ENCODE results near the gene DGKI. TPM values are rescaled to one million over a fixed set of nuclear protein-coding genes. Genes with fewer than 3 reads are reported as not detected.

The DGKI gene
- total RNA-seq, 1 experiment from 2014 or later = 0.15 TPM

- peaks cover 0 to 6% of the 10 kb centered on the region in 2 experiments; a peak in 1 of 4 replicates for H3K4me1 ChIP-seq (ENCODE audit: control insufficient read depth in 1 of 2, insufficient read depth in 2 of 2, low read length in 2 of 2)
- no peak for DNase-seq (ENCODE audit: low read depth, low spot score)
- POLR2A ChIA-PET = no interaction called here
- no peaks in the 10 kb centered on the region for H4K20me1 ChIP-seq (ENCODE audit: insufficient read depth)
- no peaks in the 10 kb centered on the region for H3K79me2 ChIP-seq (ENCODE audit: insufficient read depth, low read length)
- CTCF ChIA-PET = no interaction called here
- no peaks in the 10 kb centered on the region for H3K9me2 ChIP-seq (ENCODE audit: insufficient read depth)
- H2AFZ ChIP-seq (ENCODE audit: low read depth, low read length, poor library complexity, severe bottlenecking) = no peak overlapping the region
- H3K9ac ChIP-seq (ENCODE audit: low read length) = no peak overlapping the region
- TF ChIP-seq, protein P1, sequence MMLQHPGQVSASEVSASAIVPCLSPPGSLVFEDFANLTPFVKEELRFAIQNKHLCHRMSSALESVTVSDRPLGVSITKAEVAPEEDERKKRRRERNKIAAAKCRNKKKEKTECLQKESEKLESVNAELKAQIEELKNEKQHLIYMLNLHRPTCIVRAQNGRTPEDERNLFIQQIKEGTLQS (IDR thresholded peaks at IDR 0.05) = no peak
- no peak for TF ChIP-seq ZFX (IDR thresholded peaks at IDR 0.05)
- TF ChIP-seq SIN3A (IDR thresholded peaks at IDR 0.05; ENCODE audit: low read depth) = no peak
- TF ChIP-seq MAX (IDR thresholded peaks at IDR 0.05) = no peak
- no peak for TF ChIP-seq YY1 (IDR thresholded peaks at IDR 0.05; ENCODE audit: extremely low read depth, insufficient replicate concordance, low read depth, low read length)
- no peak for TF ChIP-seq REST (IDR thresholded peaks at IDR 0.05; ENCODE audit: low read depth)
- TF ChIP-seq RAD21 (IDR thresholded peaks at IDR 0.05; ENCODE audit: low read depth) = no peak
- no peak for TF ChIP-seq CEBPB (IDR thresholded peaks at IDR 0.05; ENCODE audit: low read depth)
- TF ChIP-seq SP1 (IDR thresholded peaks at IDR 0.05; ENCODE audit: low read depth) = no peak
- TF ChIP-seq JUND (IDR thresholded peaks at IDR 0.05) = no peak
- no peak for TF ChIP-seq TCF7L2 (IDR thresholded peaks at IDR 0.05; ENCODE audit: borderline replicate concordance, extremely low read depth, insufficient read depth, insufficient read length)
- TF ChIP-seq ZNF274 (IDR thresholded peaks at IDR 0.05; ENCODE audit: low read depth, low read length) = no peak
- TF ChIP-seq, protein P2, sequence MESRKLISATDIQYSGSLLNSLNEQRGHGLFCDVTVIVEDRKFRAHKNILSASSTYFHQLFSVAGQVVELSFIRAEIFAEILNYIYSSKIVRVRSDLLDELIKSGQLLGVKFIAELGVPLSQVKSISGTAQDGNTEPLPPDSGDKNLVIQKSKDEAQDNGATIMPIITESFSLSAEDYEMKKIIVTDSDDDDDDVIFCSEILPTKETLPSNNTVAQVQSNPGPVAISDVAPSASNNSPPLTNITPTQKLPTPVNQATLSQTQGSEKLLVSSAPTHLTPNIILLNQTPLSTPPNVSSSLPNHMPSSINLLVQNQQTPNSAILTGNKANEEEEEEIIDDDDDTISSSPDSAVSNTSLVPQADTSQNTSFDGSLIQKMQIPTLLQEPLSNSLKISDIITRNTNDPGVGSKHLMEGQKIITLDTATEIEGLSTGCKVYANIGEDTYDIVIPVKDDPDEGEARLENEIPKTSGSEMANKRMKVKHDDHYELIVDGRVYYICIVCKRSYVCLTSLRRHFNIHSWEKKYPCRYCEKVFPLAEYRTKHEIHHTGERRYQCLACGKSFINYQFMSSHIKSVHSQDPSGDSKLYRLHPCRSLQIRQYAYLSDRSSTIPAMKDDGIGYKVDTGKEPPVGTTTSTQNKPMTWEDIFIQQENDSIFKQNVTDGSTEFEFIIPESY (IDR thresholded peaks at IDR 0.05; ENCODE audit: extremely low read depth, insufficient replicate concordance, low read length) = no peak
- TF ChIP-seq POLR2AphosphoS5 (IDR thresholded peaks at IDR 0.05; ENCODE audit: low read depth, low read length) = no peak
- no peak for TF ChIP-seq CTCF (IDR thresholded peaks at IDR 0.05 in 2 of 3, conservative IDR thresholded peaks at IDR 0.05 in 1 of 3; ENCODE audit: borderline replicate concordance in 1 of 3, insufficient read depth in 1 of 3, low read depth in 2 of 3, low read length in 2 of 3)
- H3K9me3 ChIP-seq (ENCODE audit: control insufficient read depth in 1 of 2, insufficient read depth in 1 of 2, low read depth in 1 of 2, low read length in 2 of 2) = no peaks in the 10 kb centered on the region
- no peak overlapping the region for H3K4me3 ChIP-seq (replicated peaks in 1 of 2; ENCODE audit: low read depth in 1 of 2, low read length in 2 of 2)
- H3K36me3 ChIP-seq (ENCODE audit: control insufficient read depth in 1 of 2, insufficient read depth in 2 of 2, low read length in 2 of 2) = no peaks in the 10 kb centered on the region
- BruUV-seq (replicated peaks) = no TSS peak
- H3K4me2 ChIP-seq (ENCODE audit: low read length) = no peak overlapping the region
- no peak overlapping the region for H3K27ac ChIP-seq (ENCODE audit: low read depth, low read length)
- intact Hi-C loops (cut with micrococcal nuclease) = no loop called here
- no peak for ATAC-seq
- H3K27me3 ChIP-seq (ENCODE audit: insufficient read depth, low read length) = no peaks in the 10 kb centered on the region
- RAD21 ChIA-PET (ENCODE audit: low non-redundant PET in 1 of 2, low total read pairs in 2 of 2, uncharacterized antibody in 2 of 2, unreplicated experiment in 2 of 2) = no interaction called here
These were observed 274.6 kb downstream of the DGKI start for GRCh38 chr7:137572056-137572784.

All from HCT116 (cell line).